Fibroblast of villous mesenchyme (primary cell): ENCODE data around the gene CASTOR1. TPM values are rescaled to one million over a fixed set of nuclear protein-coding genes. Genes with fewer than 3 reads are reported as not detected.

ENCODE experiments used
- total RNA-seq: library from RNA; depleted of rRNA; stranded (reverse); fragments of >200 nt; gene quantifications from 2 replicates; pipeline ENCODE4 v1.2.3, GENCODE V29; 2012

CASTOR1 gene
- total RNA-seq, 1 donor = 4.3 TPM

Other genes starting within 250 kb of the CASTOR1 start
- gene HORMAD2, start 209.0 kb downstream of the CASTOR1 start, total RNA-seq = not detected in 2 replicates
- gene LIF, start 42.7 kb downstream of the CASTOR1 start, total RNA-seq = 7.4 and 7.8 TPM in 2 replicates
- 0.43 TPM in 1 of 2 replicates, not detected in the other for gene OSM, start 22.7 kb downstream of the CASTOR1 start, total RNA-seq
- gene TBC1D10A, start 37.4 kb upstream of the CASTOR1 start, total RNA-seq = 26.4 and 29.8 TPM in 2 replicates
- 23.5 and 27.2 TPM in 2 replicates for gene SF3A1, start 67.4 kb upstream of the CASTOR1 start, total RNA-seq
- gene CCDC157, start 67.5 kb upstream of the CASTOR1 start, total RNA-seq = 1.3 and 2.6 TPM in 2 replicates
- gene RNF215, start 97.9 kb upstream of the CASTOR1 start, total RNA-seq = 19.6 and 20.3 TPM in 2 replicates
- gene SEC14L2, start 107.5 kb upstream of the CASTOR1 start, total RNA-seq = 9.5 and 12.2 TPM in 2 replicates
- 10.8 and 11.3 TPM in 2 replicates for gene MTFP1, start 136.3 kb upstream of the CASTOR1 start, total RNA-seq
- not detected in 2 replicates for gene SEC14L3, start 182.5 kb upstream of the CASTOR1 start, total RNA-seq
- under 0.01 TPM in 2 replicates for gene SEC14L4, start 216.2 kb upstream of the CASTOR1 start, total RNA-seq